ENCODE results near the gene ARAP2. TPM values are rescaled to one million over a fixed set of nuclear protein-coding genes. Genes with fewer than 3 reads are reported as not detected.

ARAP2 gene
- total and polyA plus RNA-seq, 2 donors (not counting 3 experiments of a cell fraction or from before 2014, with no cell fraction given), result not detected

DNA sequence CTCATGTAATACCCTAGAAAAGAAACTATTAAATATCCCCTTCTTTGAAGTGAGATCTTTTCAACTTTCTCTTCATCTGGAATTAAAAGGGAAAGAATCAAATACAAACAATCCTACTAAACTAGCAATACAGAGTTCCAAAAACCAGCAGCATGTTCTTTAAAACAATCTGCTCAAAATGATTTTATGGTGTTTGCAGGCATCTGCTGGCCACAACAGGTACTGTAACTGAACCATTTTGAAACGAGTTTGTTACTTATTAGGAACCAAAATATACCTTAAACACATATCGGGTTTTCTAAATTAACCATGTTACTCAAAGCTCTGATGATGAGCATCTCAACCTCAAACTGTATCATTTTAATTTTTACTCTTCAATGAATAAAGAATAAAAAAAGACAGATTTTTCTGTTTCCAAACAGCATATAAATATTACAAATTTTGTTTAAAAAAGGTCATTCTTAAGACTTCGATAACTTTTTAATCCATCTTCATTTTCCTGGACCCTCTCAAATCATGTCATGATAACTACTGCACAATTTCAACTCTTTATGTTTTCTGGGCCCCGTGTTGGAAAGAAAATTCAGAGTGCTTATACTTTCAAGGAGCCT is 56.5 kb downstream of the ARAP2 start:
- H3K79me2 ChIP-seq (ENCODE audit: control insufficient read depth, insufficient read depth, low read length), result no peaks in the 10 kb centered on the region
- no peak overlapping the region for H3K4me2 ChIP-seq (ENCODE audit: insufficient read depth, low read length)
- no peak overlapping the region for H3K27ac ChIP-seq (ENCODE audit: insufficient read depth, low read depth, low read length)
- intact Hi-C loops (cut with micrococcal nuclease) (no loop called here), dilution Hi-C loops (cut with MboI; ENCODE audit: extremely low pct_ligation_motif_present, low sequenced_read_pairs) (no loop called here)
- H2AFZ ChIP-seq (ENCODE audit: low read depth, low read length), result no peak overlapping the region
- no peak for TF ChIP-seq MYC (IDR thresholded peaks at IDR 0.05; ENCODE audit: low read depth, low read length)
- TF ChIP-seq EZH2 (IDR thresholded peaks at IDR 0.05; ENCODE audit: borderline replicate concordance, low read depth, low read length, severe bottlenecking), result no peak
- no peak for TF ChIP-seq FOS (IDR thresholded peaks at IDR 0.05; ENCODE audit: borderline replicate concordance, insufficient read depth, low read length)
- no peak for TF ChIP-seq GATA2 (IDR thresholded peaks at IDR 0.05; ENCODE audit: insufficient read depth, insufficient read length, low read depth, low read length)
- no peak for TF ChIP-seq POLR2AphosphoS5 (IDR thresholded peaks at IDR 0.05; ENCODE audit: insufficient read depth, low read depth, low read length)
- TF ChIP-seq POLR2A (IDR thresholded peaks at IDR 0.05; ENCODE audit: low read depth, low read length), result no peak
- TF ChIP-seq, protein P1, sequence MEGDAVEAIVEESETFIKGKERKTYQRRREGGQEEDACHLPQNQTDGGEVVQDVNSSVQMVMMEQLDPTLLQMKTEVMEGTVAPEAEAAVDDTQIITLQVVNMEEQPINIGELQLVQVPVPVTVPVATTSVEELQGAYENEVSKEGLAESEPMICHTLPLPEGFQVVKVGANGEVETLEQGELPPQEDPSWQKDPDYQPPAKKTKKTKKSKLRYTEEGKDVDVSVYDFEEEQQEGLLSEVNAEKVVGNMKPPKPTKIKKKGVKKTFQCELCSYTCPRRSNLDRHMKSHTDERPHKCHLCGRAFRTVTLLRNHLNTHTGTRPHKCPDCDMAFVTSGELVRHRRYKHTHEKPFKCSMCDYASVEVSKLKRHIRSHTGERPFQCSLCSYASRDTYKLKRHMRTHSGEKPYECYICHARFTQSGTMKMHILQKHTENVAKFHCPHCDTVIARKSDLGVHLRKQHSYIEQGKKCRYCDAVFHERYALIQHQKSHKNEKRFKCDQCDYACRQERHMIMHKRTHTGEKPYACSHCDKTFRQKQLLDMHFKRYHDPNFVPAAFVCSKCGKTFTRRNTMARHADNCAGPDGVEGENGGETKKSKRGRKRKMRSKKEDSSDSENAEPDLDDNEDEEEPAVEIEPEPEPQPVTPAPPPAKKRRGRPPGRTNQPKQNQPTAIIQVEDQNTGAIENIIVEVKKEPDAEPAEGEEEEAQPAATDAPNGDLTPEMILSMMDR (IDR thresholded peaks at IDR 0.05; ENCODE audit: extremely low read depth in 1 of 2, insufficient read depth in 1 of 2, low read depth in 1 of 2, low read length in 2 of 2), result no peak
- no peak for TF ChIP-seq JUN (IDR thresholded peaks at IDR 0.05; ENCODE audit: borderline replicate concordance, insufficient read depth, insufficient read length, low read depth)
- TF ChIP-seq, protein P2, sequence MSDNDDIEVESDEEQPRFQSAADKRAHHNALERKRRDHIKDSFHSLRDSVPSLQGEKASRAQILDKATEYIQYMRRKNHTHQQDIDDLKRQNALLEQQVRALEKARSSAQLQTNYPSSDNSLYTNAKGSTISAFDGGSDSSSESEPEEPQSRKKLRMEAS (IDR thresholded peaks at IDR 0.05; ENCODE audit: insufficient read depth, insufficient read length), result no peak
- H3K4me1 ChIP-seq (ENCODE audit: control insufficient read depth, extremely low read depth, insufficient read depth, low read length), result no peaks in the 10 kb centered on the region
- no peak overlapping the region for H3K4me3 ChIP-seq (replicated peaks in 1 of 3; ENCODE audit: insufficient read depth in 1 of 3, low read depth in 1 of 3, low read length in 3 of 3)
- DNase-seq (ENCODE audit: low read depth, low spot score) (peak; percentile 1), FAIRE-seq (no peak)
- POLR2A ChIA-PET, result no interaction called here
- no peaks in the 10 kb centered on the region for H3K27me3 ChIP-seq (ENCODE audit: control insufficient read depth in 2 of 2, insufficient read depth in 2 of 2, low read length in 2 of 2)
- CTCF ChIA-PET, result no interaction called here
- no peaks in the 10 kb centered on the region for H3K9me3 ChIP-seq (replicated peaks; ENCODE audit: control insufficient read depth, insufficient read depth, low read length)
- no peaks in the 10 kb centered on the region for H3K36me3 ChIP-seq (ENCODE audit: control insufficient read depth in 2 of 2, extremely low read depth in 1 of 2, insufficient read depth in 2 of 2, low read length in 2 of 2)
- no peak overlapping the region for H3K9ac ChIP-seq (replicated peaks; ENCODE audit: extremely low read depth, insufficient read depth, low read length)
- H3K9me1 ChIP-seq (replicated peaks; ENCODE audit: control insufficient read depth, extremely low read depth, insufficient read depth, low read length), result no peaks in the 10 kb centered on the region
- BruUV-seq (replicated peaks), result no TSS peak
- H4K20me1 ChIP-seq (replicated peaks; ENCODE audit: control insufficient read depth, extremely low read depth, insufficient read depth, low read length), result no peaks in the 10 kb centered on the region

Data from endothelial cell of umbilical vein (primary cell).